Measurements from ENCODE around the gene CRB2.

The CRB2 gene

DNA sequence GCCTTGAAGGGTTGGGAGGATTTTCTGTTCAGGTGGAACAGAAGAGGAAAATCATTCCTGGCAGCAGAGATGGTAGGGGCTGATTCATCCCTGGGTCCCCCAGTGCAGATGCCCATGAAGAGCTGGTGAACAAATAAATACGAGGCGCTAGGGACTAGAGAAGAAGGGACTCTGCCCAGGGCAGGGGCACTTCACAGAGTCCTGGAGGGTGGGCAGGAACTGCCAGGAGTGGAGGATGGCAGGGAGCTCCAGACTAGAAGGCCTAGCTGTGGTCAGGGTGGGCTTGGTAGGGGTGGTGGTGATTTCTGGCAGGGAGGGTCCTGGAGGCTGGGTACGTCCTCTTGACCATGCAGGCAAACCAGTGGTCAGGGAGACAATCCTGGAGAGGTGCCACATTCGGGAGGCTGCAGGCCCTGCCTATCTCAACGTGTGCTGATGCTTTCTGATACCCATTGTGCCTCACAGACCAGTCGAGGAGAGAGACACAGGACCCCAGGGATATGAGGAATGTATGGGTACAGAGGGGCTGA is 69.9 kb downstream of the CRB2 start:
- H3K4me3 Mint-ChIP-seq: no peak overlapping the region
- no peaks in the 10 kb centered on the region for H3K4me1 Mint-ChIP-seq (ENCODE audit: low read depth)
- no peak overlapping the region for H3K27ac Mint-ChIP-seq
- H3K27me3 Mint-ChIP-seq (ENCODE audit: low read depth): no peaks in the 10 kb centered on the region
- H3K36me3 Mint-ChIP-seq (ENCODE audit: low read depth): no peaks in the 10 kb centered on the region
- H3K9me3 Mint-ChIP-seq: no peaks in the 10 kb centered on the region

GRCh38 chr9:123426406-123426805 is 70.4 kb downstream of the CRB2 start:
- H3K27me3 Mint-ChIP-seq (ENCODE audit: low read depth): no peaks in the 10 kb centered on the region
- no peaks in the 10 kb centered on the region for H3K36me3 Mint-ChIP-seq (ENCODE audit: low read depth)
- no peaks in the 10 kb centered on the region for H3K9me3 Mint-ChIP-seq
- H3K4me3 Mint-ChIP-seq: no peak overlapping the region
- no peaks in the 10 kb centered on the region for H3K4me1 Mint-ChIP-seq (ENCODE audit: low read depth)
- no peak overlapping the region for H3K27ac Mint-ChIP-seq
